Putamen (tissue), 1 donor: Measurements from ENCODE around the gene PLAAT2.
A peak's percentile ranks its signal among the peaks of the same experiment; 100 is the strongest.
"Not testable (repeated sequence)": the region's sequence is repeated elsewhere in the genome, so short reads cannot be mapped to it uniquely, and the experiment has no call there.

Experiments
- DNase-seq: peaks from one replicate; pipeline ENCODE4 v3.0.0-alpha.2; 2016; ENCODE audit warnings: low spot score

Gene PLAAT2

GRCh38 chr11:63578882-63579281, 15.7 kb upstream of the PLAAT2 start:
- not testable (repeated sequence) for DNase-seq

DNA sequence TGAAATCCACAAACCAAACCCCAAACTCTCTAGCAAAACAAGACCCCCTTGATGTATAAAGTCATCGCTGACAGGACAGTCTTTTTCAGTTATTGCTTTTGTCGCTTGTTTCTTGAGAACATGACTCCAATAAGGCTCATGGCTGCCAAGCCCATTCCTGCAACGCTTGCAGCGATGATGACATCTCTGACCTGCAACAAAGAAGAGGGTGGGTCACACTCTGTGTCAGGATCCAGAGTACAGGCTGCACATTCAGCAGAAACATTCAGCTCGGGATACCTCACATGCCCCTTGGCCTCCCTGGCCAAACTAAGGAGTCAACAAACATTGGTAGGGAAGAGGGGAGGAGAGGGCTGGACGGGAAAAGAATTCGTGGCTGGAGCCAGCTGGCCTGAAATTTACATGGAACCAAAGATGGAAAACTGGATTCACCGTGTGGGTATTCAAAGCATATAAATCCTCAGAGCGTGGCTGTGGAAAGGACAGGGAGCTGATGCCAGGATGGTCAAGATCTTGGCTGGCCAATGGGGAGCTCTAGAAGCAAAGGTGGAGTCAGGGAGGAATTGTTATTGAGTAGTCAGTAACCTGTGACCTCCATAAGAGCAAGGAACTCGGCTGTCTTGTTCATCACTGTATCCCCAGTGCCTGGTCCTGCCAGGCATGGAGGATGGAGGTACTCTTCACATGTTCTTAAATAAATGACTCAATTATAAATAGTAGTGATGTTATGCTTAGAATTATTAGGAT, 11.8 kb upstream of the PLAAT2 start:
- no peak for DNase-seq

- DNase-seq = peak; percentile 64
Measured at GRCh38 chr11:63573881-63574855, 11.0 kb upstream of the PLAAT2 start.

DNA sequence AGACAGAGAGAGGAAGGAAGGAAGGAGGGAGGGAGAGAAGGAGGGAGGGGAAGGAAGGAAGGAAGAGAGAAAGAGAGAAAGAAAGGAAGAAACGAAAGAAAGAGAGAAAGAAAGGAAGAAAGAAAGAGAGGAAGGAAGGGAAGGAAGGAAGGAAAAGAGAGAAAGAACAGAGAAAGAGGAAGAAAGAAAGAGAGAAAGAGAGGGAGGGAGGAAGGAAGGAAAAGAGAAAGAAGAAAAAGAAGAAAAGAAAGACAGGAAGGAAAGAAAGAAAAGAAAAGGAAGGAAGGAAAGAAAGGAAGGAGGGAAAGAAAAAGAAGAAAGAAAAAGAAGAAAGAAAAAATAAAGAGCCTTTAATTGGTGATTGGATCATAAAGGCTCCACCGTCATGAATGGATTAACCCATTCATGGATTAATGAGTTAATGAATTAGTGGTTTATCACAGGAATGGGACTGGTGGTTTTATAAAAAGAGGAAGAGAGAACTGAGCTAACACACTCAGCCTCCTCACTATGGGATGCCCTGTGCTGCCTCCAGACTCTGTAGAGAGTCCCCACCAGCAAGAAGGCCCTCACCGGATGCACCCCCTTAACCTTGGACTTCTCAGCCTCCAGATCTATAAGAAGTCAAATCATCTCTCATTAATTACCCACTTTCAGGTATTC, 9.0 kb upstream of the PLAAT2 start:
- DNase-seq = no peak

- no peak for DNase-seq
Measured at GRCh38 chr11:63569570-63569969, 6.4 kb upstream of the PLAAT2 start.

DNA sequence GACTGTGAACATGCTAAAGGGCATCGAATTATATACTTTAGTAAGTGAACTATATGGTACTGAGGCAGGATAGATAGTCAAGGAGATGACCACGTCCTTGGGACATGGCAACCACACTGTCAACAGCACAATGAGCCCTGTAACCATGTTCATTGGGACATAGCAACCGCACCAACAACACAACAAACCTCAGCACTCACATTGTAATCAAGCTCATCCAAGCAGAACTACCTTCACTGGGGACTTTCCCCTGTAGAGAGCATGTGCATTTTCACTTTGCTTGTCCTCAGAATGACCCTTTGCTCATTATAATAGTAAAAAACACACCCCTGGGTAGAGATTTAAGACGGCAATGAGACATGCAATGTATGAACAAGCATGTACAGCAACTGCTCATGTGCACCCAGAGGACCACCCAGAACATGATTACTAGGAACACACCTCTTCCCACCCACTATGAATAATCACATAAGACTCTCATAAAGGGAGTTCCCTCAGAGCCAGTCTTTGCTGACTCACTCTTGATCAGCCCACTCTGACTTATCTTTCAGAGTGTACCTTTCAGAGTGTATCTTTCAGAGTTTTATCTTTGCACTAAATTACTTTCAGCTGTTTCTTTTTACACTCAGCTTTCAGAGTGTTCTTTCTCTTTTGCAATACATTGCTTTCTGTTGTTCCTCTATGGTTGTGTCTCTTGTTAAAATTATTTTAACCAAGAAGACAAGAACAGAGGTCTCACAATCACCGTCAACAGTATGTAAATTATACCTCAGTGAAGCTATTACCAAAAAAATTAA, 4.1 kb upstream of the PLAAT2 start:
- DNase-seq = no peak

DNA sequence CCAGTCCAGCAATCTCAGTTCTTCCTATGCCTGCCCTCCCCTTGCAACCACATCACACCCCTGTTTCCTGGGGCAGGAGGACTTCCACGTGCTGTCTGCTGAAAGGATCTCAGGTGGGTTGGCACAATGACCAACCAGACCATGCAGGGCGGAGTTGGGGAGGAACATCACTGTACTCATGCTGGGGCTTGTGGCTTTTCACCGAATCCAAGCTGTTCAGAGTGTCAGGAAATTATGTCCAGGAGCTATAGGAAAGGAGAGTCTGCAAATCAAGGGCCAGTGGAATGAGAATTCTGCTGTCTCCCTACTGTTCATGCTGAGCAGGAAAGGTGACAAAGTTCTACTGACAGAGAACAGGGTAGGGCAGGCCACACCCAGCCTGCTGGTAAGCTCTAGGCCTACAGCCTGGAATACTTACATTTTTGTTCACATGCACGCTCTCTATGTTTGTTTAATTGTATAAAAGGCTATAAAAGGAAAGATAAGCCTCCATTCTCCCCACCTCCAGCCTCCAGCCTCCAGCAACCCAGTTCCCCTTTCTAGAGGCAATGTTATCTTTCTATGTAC, 1.7 kb upstream of the PLAAT2 start:
- no peak for DNase-seq

DNA sequence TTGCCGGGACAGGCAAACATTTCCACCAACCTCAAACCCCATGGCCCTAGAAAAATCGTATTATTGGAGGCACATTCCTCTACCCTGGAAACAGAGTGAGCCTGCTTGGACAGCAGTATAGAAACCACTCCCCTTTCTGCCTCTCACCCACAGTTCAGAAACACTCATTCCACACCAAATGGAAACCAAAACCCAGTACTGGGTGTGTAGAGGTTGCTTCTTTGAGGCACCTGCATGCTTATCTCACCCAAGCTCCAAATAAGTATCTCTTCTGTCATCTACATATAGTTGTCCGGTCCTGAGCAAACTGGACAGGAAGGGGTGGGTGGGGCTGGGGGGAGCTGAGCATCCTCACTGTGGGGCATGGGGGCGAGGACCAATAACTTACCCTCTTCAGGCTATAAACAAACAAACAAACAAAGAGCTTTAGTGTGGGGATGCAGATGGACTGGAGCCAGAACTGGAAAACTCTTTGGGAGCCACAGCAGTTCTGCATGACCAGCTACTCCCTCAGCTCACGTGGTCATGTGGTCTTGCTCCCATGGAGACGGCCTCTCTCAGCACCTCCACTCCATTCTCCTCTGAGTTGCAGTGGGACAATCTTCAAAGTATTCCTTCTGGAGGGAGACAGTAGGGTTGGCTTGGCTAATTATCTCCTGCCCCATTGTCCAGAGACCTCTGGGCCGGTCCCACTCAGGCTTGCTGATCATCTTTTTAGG, 1.0 kb upstream of the PLAAT2 start:
- peak; percentile 42 for DNase-seq

- DNase-seq = no peak
Measured at GRCh38 chr11:63560506-63561180, 2.5 kb downstream of the PLAAT2 start.

DNA sequence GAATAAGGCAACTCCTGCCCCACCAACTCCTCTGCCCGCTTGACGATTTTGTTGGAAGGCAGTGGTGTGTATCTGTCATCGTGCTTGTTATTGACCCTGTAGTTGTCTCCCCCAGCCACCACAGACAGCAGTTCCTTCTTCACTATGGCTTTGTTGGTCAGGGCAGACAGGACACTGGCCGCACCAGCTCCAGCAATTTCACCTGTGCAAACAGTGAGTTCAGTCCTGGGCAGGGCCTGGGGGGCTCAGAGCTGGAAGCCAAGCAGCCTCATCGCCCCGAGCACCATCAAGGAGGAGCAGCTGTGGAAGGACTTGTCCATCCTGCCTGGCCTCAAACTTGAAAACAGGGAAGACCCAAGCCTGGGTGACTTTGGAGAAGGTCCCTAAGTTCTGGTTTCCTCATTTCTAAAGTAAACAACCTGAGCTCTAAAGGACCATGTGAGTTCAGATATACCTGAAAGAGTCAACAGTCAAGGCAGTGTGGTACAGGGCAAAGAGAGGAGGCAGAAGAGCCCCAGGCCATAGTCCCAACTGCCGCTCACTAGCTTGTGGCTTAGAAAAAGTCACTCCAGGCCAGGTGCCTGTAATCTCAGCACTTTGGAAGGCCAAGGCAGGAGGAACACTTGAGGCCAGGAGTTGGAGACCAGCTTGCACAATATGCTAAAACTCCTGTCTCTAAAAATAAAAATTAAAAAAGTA, 4.6 kb downstream of the PLAAT2 start:
- DNase-seq = no peak

- DNase-seq = no peak
Measured at GRCh38 chr11:63557570-63557969, 5.6 kb downstream of the PLAAT2 start.

GRCh38 chr11:63556404-63557013, 6.7 kb downstream of the PLAAT2 start:
- DNase-seq = no peak

GRCh38 chr11:63554877-63555223, 8.3 kb downstream of the PLAAT2 start:
- DNase-seq = no peak

- no peak for DNase-seq
Measured at GRCh38 chr11:63553759-63554158, 9.4 kb downstream of the PLAAT2 start.

DNA sequence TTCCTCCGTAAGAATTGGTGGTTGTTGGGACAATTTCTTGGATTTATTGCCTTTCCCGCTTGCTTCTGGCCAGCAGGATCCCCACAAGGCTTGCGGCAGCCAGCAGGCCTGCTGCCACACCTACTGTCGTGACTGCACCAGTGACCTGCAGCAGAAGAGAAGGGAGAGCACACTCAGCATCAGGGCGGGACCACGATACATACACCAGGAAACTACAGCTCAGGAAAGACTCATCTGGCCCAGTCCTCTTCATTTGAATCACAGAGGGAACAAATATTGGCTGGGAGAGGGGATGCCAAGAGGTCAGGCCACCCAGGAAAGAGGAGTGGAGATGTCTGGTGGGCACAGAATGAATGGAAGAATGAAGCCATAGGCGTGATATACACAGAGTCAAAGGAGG, 10.3 kb downstream of the PLAAT2 start:
- no peak for DNase-seq

DNA sequence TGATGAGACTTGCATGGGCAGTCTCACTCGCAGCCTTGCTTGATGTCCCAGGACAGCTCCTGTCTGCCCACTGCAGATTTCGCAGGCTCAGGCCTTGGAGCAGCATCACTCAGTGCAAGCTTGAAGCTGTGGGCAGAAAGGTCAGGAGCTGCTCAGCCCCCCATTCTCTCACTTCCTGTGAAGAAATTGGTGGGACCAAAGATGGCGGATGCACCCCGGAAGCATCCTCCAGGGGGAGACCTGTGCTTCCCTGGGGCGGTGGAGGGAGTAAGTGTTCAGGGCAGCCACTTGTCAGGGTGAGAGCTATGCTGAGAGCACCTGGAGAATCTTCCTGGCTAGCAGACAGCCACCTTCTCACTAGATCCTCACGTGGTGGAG, 11.3 kb downstream of the PLAAT2 start:
- no peak for DNase-seq

DNA sequence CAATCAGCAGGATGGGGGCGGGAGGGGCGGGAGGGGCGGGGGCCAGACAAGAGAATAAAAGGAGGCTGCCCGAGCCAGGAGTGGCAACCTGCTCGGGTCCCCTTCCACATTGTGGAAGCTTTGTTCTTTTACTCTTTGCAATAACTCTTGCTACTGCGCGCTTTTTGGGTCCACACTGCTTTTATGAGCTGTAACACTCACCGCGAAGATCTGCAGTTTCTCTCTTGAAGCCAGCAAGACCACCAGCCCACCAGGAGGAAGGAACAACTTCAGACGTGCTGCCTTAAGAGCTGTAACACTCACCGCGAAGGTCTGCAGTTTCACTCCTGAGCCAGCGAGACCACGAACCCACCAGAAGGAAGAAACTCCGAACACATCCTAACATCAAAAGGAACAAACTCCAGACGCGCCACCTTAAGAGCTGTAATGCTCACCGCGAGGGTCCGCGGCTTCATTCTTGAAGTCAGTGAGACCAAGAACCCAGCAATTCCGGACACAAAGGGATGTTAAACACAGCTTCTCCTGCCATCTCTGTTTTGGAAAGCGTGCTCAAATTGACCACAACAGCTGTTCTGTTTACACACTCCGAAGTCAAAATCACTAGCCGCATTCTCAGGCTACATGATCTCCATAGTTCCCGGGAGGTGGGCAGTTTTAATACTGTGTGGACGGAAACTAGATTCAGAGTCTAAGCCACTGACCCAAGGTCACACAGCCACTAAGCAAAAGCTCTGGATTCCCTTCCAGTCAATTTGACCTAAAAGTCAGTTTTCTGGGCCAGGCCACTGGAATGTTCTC, 11.9 kb downstream of the PLAAT2 start:
- no peak for DNase-seq

- not testable (repeated sequence) for DNase-seq
Measured at GRCh38 chr11:63550156-63550700, 13.0 kb downstream of the PLAAT2 start.
